MV-4-11 (cell line): ENCODE measurements around the gene STN1.

Source experiments
- DNase-seq: peaks from one replicate; lab custom pipeline; 2025; lab: John Stamatoyannopoulos, UW

The STN1 gene

DNA sequence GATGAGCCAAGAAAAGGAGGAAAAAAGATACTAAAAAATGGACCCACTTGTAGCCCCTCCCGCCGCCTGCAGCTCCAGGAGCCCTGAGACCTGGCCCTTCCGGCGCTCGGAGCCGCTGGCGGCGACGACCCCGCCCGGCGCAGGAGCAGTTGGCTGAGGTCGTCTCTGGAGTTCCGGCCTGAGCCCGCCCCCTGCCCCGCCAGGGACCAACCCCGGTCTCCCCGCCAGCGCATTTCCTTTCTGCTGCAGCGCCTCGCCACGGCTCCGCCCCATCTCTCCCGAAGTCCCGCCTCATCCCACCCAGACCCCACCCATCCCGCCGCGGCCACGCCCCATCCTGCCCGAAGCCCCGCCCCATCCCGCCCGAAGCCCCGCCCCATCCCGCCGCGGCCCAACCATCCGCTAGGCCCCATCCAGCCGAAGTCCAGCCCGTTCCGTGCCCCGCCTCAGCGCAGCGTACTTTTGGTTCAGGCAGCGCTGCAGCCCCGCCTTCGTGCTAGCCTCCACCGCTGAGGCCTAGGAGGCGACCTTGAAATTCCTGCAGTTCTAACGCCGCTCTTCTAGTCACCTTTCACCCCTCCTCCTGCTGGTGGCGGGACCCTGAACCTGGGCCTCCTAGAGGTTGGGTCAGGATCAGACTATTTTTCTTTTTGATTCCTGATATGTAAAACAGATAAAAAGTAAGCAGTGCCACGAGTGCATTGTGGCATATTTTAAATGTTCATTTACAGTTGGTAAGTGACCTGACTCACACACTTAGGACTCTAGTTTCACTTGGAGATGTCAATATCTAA, at the start of gene STN1:
Gene STN1, minus strand, starts transcription at position 132 of the 794 bp plus-strand sequence. CDS start 590 bp downstream, outside the sequence.
- peak; percentile 93 for DNase-seq

DNA sequence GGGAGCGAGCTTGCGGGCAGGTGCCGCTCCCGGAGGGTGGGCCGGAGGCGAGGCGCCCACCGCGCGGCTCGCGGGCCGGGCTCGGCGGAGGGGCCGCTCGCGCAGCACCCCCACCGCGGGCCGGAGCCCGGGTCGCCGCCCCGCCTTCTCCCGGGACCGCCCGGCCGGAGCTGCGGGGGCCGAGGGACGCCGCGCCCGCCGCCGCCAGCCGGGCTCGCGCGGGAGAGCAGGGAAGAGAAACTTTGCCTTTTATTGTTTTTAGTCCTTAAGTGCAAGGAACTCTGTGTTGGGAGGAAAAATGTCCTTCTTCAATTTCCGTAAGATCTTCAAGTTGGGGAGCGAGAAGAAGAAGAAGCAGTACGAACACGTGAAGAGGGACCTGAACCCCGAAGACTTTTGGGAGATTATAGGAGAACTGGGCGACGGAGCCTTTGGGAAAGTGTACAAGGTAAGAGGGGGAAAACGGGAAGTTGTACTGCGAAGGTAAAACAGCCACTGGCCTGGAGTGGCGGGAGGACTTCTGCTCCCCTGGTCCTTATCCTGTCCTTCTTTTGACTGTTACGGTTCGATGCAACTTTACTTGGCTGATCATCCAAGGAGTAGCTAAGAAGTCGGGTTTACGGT, 49.6 kb upstream of the STN1 start:
- DNase-seq: peak; percentile 16

- DNase-seq: peak; percentile 65
Measured at GRCh38 chr10:103966671-103967447, 48.9 kb upstream of the STN1 start, which contains the start of gene SLK. Gene SLK (plus strand): TSS chr10:103967140. CDS start chr10:103967746, 606 bp downstream.

DNA sequence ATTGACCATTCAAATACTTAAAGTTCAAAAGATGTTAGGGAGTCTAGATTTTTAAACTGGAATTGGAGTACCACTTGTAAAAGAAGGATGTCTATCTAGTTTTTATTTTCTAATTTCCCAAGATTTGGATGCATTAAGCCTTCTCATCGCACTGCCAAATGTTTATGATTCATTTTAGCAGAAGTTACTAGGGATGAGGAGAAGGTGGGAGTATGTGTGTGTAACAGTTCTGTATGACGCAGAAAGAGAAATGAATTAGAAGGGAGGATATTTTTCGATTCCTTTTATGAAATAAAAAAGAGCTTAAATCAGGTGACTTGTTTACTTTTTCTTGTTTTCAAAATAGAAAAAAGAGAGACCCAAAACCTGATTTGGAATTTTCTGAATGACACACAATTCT, 42.1 kb upstream of the STN1 start:
- DNase-seq: no peak

GRCh38 chr10:103958996-103959395, 41.0 kb upstream of the STN1 start:
- DNase-seq: no peak

DNA sequence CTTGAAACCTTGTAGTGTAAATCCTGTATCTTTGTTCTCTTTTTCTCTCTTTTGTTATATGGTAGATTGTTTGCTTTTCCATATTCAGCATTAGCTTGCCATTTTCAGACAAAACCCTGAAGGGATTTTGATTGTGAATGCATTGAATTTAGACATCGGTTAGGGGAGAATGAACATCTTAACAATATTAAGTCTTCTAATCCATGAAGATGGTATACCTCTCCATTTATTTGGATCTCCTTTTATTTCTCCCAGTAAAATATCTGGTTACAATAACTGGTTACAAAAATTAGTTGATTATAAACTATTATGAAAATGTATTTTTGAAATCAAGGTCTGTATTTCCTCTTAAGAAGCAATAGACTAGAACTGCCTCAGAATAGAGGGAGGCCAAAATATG, 36.6 kb upstream of the STN1 start:
- no peak for DNase-seq

DNA sequence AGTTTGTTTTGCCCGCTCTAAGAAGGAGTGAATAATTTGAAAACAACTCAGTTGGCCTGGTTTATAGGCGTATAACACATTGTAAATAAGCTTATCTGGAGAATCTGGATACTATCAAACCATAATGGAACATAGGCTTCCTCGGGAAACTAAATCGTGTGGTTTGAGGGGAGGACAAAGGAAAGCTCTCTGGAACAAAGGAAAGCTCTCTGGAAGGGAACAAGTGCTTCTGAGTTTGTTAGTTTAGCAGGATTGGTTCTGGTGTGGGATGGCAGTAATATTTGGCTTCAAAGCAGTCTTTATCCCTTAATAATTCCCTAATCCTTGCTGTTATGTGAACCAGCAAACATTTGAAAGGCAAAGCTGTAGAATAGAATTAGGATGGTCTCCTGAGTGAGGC, 34.0 kb upstream of the STN1 start:
- DNase-seq: no peak

DNA sequence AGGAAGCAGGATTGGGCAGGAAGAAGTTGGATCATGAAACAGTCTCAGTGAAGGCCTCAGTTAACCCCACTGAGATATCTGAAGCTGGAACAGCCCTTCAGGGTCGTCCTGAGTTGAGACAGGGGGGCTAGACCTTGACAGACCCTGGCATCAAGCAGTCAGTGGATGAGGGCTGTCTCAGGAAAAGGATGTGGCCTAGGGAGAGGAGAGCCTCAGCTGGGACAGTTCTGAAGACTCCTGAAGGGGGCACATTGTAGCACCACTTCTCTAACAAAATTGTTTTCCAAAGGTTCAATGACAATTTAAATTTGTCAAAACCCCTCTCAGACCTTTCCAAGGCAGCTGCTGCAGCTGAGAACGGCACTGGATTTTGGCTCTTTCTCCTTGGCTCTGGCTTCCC, 33.2 kb upstream of the STN1 start:
- DNase-seq: no peak

DNA sequence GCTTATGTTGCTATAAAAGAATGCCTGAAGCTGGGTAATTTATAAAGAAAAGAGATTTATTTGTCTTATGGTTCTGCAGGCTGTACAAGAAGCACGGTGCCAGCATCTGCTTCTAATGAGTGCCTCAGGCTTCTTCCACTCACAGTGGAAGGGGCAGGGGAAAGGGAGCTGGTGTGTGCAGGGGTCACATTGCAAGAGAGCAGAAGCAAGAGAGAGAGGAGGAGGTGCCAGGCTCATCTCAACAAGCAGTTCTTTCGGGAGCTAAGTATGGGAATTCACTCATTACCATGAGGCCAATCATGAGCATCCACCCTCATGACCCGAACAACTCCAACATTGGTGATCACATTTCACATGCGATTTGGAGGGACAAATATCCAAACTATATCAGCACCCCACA, 31.7 kb upstream of the STN1 start:
- DNase-seq: no peak

- no peak for DNase-seq
Measured at GRCh38 chr10:103947799-103948516, 30.0 kb upstream of the STN1 start.

GRCh38 chr10:103942866-103943265, 24.9 kb upstream of the STN1 start:
- DNase-seq: no peak

DNA sequence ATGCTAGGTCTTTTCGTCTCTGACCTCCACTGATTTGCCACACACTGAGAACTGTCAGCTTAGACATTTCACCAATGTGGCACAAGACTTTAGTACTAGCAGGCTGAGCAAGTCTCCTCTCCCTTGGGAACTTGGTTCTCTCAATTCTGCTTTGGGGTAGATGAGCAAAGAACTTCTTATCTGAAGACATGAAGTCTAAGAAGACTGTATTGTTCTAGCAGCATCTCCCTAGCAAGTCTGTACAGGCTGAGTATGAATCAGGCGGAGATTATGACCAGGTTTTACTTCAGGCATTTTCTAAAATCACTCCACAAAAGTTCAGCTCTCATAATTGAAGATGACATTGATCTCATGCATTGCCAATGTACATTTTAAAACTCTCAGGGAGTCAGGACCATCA, 23.8 kb upstream of the STN1 start:
- DNase-seq: no peak

GRCh38 chr10:103939522-103939921, 21.5 kb upstream of the STN1 start:
- DNase-seq: no peak

DNA sequence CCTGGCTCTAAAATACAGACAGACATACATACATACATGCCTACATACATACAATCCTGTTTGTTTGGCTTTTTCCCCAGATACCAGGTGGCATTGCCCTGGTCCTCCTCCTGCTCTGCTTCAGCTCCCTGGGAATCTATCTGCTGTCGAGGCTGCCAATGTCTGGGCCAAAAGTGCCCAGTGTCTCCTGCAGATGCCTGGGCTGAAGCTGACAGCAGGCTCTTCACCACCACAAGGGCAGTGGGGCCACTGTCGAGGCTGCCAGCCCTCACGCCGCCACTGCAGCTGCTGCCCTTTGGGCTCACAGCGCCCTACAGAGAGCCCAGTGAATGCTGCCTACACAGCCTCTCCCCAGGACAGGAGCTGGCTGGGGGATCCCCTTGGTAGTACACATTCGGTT, 18.0 kb upstream of the STN1 start:
- no peak for DNase-seq

DNA sequence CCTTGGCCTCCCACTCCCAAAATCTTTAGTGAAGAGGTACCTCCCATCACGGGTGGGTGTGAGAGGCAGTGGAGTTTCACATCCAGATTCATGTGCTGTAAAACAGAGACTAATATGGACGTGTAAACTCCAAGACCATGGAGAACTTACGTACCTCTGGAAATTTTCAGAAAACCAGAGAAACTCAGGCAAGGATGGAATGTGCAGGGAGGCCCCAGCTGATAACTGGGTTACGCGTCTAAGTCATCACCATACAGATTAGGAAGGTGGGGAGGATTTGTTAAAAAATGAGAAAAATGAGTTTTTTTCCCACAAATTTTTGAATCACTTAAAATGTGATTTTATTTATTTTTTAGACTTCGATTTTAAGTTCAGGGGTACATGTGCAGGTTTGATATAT, 16.3 kb upstream of the STN1 start:
- no peak for DNase-seq

- DNase-seq: no peak
Measured at GRCh38 chr10:103933557-103934121, 15.7 kb upstream of the STN1 start.

GRCh38 chr10:103932971-103933370, 15.0 kb upstream of the STN1 start:
- peak; percentile 22 for DNase-seq

DNA sequence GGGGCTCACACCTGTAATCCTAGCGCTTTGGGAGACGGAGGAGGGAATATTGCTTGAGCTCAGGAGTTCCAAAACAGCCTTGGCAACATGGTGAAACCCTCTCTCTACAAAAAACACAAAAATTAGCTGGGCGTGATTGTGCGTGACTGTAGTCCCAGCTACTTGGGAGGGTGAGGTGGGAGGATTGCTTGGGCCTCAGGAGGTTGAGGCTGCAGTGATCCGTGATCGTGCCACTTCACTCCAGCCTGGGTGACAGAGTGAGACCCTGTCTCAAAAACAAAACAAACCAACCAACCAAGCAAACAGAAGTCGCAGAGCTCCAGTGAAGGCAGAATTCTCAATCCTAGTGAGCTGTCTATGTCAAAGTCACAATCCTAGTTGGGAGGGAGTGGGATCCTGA, 14.3 kb upstream of the STN1 start:
- no peak for DNase-seq

GRCh38 chr10:103931603-103932002, 13.6 kb upstream of the STN1 start:
- DNase-seq: no peak

DNA sequence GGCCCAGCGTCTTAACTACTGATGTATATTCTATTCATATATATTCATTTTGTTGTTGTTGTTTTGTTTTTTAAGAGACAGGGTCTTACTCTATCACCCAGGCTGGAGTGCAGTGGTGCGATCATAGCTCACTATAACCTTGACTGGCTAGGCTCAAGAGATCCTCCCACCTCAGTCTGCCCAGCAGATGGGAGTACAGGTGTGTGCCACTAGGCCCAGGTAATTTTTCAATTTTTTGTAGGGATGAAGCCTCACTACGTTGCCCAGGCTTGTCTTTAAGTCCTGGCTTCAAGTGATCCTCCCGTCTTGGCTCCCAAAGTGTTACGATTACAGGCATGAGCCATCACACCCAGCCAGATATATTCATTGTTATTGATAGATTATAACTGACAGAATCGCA, 12.9 kb upstream of the STN1 start:
- DNase-seq: no peak

- DNase-seq: no peak
Measured at GRCh38 chr10:103930449-103930848, 12.5 kb upstream of the STN1 start.

DNA sequence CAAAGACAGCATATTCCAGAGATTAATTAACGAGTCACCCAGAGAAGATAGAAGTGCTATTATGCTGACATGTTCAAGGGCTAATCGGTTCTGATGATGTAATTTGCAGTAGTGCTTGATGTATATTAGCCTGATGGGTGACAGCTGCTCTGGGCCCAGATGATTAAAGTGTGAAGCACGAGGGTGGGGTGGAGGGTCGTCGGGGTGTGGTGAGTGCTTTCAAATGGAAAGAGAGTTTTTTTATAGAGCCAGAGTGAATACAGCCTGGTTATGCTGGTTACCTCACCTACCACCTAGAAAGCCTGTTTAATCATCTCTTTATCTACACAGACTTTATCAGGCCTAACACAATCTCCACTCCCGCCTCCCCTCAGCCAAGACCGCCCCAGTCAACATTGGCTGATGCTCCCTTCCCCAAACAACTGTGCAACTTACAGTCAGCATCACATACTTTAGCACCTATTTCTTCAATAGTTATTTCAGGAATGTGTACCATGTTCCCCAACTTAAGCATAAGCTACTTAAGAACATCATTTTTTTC, 11.5 kb upstream of the STN1 start:
- no peak for DNase-seq
